Gastrocnemius medialis (tissue), 4 donors: ENCODE results near the gene SEC14L3.

Experiments used
- POLR2A ChIP-seq, 2 donors: fragments of 450-650 bp; IDR thresholded peaks; one replicate each; pipeline ENCODE4 v1.6.1; 2017; ENCODE audit warnings: antibody characterized with exemption in 2 of 2, mild to moderate bottlenecking in 2 of 2, moderate library complexity in 2 of 2
- TF ChIP-seq, protein P1 (sequence below), 5 experiments: fragments of 450-650 bp in 3 of 5; fragments of 200-600 bp in 2 of 5; sonication (generic) in 2 of 5; IDR thresholded peaks in 4 of 5; conservative IDR thresholded peaks in 1 of 5; 1 replicate in 4 of 5; 2 replicates in 1 of 5; pipeline ENCODE4 v1.5.1; 2016 to 2019; ENCODE audit warnings: antibody characterized with exemption in 5 of 5, mild to moderate bottlenecking in 3 of 5, moderate library complexity in 3 of 5

GRCh38 chr22:30472994-30473720 is 1.3 kb upstream of the SEC14L3 start:
- TF ChIP-seq, protein P1, sequence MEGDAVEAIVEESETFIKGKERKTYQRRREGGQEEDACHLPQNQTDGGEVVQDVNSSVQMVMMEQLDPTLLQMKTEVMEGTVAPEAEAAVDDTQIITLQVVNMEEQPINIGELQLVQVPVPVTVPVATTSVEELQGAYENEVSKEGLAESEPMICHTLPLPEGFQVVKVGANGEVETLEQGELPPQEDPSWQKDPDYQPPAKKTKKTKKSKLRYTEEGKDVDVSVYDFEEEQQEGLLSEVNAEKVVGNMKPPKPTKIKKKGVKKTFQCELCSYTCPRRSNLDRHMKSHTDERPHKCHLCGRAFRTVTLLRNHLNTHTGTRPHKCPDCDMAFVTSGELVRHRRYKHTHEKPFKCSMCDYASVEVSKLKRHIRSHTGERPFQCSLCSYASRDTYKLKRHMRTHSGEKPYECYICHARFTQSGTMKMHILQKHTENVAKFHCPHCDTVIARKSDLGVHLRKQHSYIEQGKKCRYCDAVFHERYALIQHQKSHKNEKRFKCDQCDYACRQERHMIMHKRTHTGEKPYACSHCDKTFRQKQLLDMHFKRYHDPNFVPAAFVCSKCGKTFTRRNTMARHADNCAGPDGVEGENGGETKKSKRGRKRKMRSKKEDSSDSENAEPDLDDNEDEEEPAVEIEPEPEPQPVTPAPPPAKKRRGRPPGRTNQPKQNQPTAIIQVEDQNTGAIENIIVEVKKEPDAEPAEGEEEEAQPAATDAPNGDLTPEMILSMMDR (IDR thresholded peaks at IDR 0.05 in 4 of 5, conservative IDR thresholded peaks at IDR 0.05 in 1 of 5), result no peak
- TF ChIP-seq POLR2A (IDR thresholded peaks at IDR 0.05), result no peak
